Measurements from ENCODE around the gene AKAP5.
"Not testable (repeated sequence)": the region's sequence is repeated elsewhere in the genome, so short reads cannot be mapped to it uniquely, and the experiment has no call there.

AKAP5 gene

DNA sequence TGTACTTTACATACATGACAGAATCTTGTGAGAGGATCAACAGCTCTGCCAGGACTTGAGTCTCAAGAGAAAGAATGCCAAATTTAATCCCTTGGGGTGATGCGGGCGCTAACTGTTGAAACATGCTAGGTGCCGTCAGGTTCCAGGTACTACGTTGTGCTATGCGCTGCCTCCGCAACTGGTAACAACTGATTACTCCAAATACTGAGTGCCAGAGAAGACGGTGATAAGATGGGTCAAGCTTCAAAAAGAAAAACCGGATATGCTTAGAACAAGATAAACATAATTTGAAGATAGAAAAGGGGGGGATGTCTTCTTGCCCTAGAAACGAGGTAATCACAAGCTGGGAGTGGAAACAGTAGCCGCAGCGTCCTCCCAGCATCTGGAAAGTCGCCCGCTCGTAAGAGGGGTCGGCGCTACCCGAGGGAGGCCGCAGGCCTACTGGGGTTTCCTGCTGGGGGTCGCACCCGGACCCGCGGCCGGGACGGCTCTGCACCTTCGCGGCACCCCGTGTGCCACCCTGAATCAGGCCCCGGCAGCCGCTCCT is 37.7 kb downstream of the AKAP5 start:
- DNase-seq (ENCODE audit: low read depth in 2 of 2) = no peak

DNA sequence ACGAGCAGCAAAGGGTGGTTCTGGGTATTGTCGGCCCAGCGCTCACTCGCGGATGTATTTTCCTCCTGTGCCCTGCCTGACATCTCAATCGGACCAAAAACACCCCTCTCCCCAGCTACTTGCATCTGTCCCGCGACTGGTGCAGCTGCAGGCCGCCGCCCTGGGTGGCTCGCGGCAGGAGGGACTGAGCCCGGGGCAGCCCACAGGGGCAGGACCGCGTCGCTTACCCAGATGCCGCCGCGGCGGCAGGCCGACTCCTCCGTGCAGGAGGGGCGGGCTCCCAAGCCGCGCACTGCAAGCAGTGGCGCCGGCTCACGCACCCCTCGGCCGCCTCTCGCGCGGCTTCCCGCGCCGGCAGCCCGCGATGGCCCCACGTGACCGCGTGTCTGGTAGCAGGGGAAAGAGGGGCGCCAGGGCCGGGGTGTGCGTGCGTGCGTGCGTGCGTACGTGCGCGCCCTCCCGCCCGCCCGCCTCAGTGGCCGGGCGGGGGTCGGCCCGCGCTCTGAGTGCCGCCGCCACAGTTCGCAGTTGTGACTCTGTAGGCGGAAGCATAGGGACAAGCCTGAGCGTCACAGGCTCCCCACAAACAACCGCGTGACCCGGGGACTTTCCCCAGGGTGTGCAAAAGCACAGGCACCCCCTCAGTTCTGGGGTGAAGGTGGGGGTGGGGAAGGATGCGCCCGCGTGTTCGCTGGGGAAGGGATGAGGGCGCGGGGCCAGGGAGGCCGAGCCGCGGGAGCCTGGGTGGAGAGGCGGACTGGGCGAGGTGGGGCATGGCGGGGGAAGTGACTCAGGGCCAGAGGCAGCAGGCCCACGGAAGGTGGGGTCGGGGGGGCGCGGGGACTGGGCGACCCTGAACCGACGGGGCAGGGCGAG is 38.4 kb downstream of the AKAP5 start, which contains the start of gene ZBTB25:
ZBTB25 (minus strand) TSS at position 405 of the 876 bp plus-strand sequence. CDS start 13,305 bp downstream, outside the sequence.
- peak; percentile 91 to 93 for DNase-seq (ENCODE audit: low read depth in 2 of 2)

DNA sequence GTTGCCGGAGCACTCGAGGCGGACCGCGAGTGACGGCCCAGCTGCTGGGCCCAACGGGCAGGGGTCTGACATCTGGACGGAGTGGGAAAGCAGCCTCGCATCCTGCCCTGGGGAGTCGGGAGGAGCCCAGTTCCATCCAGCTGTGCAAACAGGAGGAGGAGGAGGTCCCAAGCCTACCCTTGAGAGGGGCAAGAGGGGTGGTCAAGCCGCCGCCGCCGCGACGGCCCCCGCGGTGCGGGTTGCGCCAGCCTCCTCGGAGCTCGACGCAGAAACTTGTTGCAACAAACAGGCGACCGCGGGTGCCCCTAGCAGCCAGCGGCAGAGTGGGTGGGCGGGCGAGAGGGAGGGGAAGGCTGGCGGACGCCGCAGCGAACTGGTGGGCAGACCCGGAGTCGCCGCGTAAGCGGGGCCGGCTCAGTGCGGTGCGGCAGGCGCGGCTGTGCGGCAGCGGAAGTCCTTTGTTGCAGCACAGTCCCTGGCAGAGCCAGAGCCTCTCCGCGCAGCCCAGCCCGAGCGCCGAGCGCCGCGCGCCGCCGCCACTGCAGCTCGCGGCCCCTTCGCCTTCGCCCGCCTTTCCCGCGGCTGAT is 39.1 kb downstream of the AKAP5 start, which contains the start of gene ZBTB1:
ZBTB1 (plus strand) TSS at position 461 of the 587 bp plus-strand sequence. CDS start 16,735 bp downstream, outside the sequence.
- DNase-seq (ENCODE audit: low read depth in 2 of 2) = peak; percentile 86 to 88

DNA sequence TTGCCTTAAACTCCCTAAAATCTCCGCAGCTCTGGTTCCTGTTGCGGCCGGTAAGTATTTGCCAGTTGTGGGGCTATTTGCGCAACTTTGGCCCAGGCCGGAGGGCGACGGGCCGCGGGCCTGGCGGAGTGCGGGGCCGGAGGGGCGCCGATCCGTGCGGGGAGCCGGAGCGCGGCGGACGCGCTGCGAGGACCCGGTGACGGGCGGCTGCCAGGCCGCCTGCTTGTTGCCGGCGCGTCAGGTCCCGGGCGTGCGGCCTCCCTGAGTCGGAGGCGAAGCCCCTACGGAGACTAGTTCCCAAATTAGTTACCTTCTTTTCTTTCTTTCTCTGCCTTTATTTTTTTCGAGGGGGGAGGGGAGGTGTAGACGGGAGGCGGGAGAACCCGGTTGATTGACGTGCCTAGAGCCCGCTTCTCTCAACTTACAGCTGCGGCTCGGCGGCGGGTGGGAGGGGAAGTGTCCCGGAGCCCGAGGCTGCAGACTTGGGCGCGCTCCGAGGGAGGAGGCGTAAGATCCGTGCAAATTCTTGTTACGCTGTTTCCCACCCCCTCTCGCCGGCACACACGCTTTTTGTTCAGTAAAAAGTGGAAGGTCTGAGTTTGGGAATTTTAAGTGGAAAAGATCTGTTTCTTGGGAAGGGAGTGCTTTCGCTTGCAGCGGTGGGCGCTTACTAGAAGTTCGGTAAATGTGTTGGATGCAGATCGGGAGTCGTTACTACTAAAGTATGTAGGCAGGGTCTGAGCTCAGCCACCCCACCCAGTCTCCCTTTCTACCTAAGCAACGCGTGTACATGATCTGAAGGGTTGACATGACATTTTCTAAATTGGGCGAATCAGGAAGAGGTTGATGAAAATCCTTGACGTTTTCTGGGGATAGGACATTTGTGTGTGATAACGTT is 39.8 kb downstream of the AKAP5 start:
- DNase-seq (ENCODE audit: low read depth in 2 of 2) = peak; percentile 79 to 81

DNA sequence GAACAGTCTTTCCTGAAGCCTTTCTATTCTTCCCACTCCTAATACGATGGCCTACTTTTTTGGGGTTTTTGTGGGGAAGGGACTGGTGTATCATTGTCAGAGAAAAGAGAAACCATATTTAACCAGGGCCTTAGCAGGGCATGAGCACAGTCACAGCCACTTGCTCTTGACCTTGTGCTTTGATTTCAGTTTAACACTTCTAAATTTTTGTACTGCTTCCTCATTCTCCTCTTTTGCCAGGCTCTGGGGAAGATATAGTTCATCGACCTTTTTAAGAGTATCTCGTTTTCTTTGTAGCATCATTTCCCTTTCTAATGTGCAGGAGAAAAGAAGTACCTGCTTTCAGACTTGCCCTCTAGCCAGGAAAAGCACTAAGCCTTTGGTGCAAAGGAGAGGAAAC is 41.4 kb downstream of the AKAP5 start:
- DNase-seq (ENCODE audit: low read depth in 2 of 2) = no peak

DNA sequence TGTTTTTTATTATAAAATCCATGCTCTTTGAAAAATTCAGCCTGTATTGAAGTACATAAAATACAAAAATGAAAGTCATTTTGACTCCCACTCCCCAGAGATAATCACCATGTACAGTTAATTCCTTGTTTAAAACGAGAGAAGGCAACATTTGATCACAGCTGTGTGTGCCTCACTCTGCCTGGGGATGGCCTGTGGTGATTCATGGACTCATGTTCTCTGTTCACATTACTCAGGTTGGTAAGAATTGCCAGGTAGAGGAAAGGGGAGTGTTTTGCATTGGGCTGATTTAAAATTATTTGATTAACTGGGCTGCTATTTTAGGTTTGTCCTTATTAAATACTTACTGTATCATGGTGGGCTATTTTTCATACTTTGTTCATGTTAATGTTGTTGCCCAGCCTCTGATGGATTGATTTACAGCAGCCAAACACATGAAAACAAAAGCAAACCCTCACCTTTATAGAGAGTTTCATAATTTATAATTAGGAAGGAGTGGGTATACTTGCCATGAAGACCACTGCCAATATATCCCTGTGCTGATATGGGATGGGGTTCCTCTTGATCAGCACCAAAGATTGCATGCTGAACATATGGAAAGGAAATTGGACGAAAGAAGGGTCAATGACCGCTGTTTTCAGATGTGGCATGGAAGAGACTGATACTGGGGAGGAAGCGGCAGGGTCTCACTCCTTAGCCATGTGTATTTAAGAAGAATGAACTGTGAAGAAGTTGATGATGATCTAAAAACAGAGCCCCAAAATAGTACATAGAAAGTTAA is 42.3 kb downstream of the AKAP5 start:
- peak in 1 of 2 donors; percentile 22 for DNase-seq (ENCODE audit: low read depth in 2 of 2)

DNA sequence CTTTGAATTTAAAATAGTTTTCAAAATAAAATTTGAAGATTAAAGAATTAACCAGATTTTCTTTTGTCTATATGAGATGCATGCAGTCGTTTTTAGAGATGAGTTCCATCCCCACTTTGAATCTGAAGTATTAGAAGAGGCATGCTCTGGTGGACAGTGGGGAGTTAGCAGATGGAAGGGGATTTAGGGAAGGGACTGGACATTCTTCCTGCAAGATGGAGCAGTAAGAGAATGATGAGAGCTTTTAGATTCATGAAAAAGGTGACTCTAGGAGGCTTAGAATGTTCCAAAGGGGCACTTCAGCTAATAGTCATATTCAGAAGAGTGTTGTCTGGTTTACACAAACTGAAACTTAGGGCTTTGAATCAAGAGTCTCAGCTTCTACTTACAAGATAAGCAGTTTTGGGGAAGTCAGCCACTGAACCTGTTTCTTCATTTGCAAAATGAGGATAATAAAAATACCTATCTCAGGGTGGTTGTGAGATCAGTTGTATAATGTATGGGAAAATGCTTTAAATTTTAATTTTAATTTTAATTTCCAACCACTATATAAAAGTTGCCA is 43.0 kb downstream of the AKAP5 start:
- DNase-seq (ENCODE audit: low read depth in 2 of 2) = no peak

DNA sequence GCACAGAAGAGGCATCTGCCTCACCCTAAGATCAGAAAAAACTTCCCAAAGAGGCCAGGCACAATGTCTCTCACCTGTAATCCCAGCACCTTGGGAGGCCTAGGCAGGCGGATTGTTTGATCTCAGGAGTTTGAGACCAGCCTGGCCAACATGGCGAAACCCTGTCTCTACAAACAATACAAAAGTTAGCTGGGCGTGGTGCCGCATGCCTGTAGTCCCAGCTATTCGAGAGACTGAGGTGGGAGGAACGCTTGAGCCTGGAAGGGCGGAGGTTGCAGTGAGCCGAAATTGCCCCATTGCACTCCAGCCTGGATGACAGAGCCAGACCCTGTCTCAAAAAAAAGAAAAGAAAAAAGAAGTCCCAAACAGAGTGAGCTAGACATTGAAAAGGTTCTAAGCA is 43.7 kb downstream of the AKAP5 start:
- no peak for DNase-seq (ENCODE audit: low read depth in 2 of 2)

DNA sequence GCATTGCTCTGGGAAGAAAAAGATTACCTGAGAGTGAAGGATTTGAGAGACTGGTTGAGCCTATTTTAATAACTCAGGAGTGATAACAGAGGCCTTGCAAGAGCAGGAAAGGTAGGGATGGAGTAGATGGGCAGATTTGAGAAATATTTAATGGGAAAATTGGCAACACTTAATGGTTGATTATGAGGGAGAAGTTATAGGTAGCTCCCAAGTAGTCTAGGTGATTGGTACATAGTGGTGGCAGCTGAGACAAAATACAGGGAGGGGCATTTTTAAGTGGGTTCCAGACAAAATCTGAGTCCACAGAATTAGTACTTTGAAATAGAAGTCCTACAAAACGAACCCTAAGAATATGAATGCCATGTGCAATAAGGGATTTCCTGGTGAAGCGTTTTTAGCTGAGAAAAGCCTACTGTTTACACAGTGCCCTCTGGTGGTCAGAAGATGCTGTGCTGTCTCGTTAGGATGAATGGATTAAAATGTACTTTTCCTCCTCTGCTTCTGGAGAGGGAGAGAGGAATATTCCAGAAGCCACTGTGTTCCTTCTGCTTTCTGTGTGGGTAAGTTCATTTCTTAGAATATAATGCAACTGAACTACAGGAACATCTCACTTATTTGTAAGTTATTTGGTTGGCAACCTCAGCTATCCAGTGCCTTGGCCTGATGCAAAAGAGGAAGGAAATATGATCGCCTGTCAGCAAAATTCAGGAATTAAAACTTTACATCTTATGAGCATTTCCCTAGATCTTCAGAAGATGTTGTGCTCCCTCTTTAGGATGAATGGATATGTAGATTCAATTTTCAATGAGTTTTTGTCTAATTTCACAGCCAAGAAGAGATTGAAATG is 45.7 kb downstream of the AKAP5 start:
- peak; percentile 20 to 38 for DNase-seq (ENCODE audit: low read depth in 2 of 2)

DNA sequence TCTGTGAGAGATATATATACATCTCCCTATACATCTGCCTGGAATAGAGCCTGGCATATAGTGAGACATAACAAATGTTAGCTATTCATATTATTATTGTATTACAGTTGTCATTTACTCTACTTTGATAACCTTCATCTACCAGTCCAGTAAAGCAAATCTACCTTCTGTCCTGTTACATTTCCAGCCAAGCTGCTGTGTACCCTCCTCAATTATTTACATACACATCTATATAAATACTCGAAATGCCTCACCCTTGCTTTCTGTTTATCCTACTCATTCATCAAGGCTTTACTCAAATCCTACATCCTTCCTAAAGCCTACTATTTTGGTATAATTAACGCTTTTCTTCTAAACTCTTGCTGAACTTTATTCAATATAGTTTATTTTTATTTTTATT is 48.0 kb downstream of the AKAP5 start:
- no peak for DNase-seq (ENCODE audit: low read depth in 2 of 2)

DNA sequence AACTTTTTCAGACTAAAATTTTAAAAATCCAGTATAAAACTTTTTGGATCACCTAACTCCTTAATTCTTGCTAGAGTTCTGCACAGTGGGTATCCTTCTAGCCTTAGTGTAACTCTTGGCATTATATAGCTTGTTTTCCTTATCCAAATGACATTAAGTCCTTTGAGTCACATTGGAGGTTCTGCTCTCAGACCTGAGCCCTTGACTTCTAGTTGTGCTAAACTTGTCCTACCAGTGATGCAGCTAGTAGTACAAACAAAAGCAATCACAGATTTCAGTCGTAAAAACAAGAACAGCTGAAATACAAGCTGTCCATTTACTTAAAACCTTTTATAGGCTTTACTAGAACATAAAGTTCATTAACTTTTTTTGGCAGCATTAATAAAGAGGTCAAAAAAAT is 49.8 kb downstream of the AKAP5 start:
- DNase-seq (ENCODE audit: low read depth in 2 of 2) = no peak

DNA sequence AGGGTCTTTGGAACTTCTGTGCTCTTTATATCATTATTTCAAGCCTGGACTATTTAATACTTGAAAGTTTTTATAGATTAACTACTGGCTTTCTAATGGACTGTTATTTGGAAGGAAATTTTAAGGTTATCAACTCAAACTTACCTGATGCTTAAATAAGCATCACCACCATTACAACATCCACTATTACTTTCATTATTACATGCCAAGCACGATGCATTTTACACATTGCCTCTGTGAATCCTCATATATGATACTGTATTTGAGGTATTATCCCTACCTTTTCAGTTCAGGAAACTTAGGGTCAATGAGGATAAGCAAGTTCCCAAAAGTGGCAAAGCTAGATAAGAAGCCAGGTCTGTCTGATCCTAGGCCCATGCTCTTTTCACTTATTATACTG is 51.7 kb downstream of the AKAP5 start:
- DNase-seq (ENCODE audit: low read depth in 2 of 2) = no peak

DNA sequence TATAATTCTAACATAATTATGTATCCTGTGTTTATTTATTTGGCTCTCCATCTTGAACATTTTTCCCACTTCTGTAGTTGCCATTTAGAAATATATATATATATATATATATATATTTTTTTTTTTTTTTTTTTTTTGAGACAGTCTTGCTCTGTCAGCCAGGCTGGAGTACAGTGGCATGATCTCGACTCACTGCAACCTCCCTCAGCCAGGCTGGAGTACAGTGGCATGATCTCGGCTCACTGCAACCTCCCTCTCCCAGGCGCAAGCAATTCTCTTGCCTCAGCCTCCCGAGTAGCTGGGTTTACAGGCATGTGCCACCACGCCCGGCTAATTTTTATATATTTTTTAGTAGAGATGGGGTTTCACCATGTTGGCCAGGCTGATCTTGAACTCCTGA is 52.4 kb downstream of the AKAP5 start:
- DNase-seq (ENCODE audit: low read depth in 2 of 2) = not testable (repeated sequence)

DNA sequence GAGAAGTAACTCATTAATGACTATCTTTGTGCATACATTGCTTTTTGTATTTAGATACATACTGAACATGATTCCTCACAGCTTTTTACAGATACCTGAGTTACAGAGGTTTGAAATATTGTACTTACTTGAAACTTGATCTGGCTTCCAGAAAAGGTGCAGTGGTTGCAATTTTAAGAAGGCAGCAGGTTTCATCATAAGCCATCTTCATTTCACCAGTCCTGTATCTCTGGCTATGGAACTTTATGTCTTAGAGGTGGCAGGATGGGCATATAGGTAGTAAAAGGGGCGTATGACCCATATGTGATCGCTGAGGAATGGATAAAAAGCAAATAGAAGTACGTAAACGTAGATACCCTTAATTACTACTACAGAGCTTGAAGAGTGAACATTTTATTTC is 52.9 kb downstream of the AKAP5 start:
- no peak for DNase-seq (ENCODE audit: low read depth in 2 of 2)

DNA sequence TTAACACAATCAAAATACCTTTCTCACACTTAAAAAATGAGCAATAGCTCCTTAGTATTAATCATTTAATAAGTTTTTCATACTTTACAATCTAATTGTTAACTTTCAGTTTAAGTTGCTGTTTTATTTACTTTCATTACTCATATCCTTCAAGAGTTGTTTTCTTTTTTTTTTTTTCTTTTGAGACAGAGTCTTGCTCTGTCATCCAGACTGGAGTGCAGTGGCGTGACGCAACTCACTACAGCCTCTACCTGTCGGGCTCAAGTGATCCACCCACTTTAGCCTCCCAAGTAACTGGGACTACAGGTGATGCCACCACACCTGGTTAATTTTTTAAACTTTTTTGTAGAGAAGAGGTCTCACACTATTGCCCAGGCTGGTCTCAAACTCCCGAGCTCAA is 55.4 kb downstream of the AKAP5 start:
- DNase-seq (ENCODE audit: low read depth in 2 of 2) = no peak

DNA sequence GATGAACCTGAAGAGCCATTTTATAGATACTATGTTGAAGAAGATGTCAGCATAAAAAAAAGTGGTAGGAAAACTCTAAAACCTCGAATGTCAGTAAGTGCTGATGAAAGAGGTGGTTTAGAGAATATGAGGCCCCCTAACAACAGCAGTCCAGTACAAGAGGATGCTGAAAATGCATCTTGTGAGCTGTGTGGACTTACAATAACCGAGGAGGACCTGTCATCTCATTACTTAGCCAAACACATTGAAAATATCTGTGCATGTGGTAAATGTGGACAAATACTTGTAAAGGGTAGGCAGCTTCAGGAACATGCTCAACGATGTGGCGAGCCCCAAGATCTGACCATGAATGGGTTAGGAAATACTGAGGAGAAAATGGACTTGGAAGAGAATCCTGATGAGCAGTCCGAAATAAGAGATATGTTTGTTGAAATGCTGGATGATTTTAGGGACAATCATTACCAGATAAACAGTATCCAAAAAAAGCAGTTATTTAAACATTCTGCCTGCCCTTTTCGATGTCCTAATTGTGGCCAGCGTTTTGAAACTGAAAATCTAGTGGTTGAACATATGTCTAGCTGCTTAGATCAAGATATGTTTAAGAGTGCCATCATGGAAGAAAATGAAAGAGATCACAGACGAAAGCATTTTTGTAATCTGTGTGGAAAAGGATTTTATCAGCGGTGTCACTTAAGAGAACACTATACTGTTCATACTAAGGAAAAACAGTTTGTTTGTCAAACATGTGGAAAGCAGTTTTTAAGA is 57.5 kb downstream of the AKAP5 start:
- no peak for DNase-seq (ENCODE audit: low read depth in 2 of 2)

Data from stimulated activated CD8-positive, alpha-beta memory T cell treated with anti-CD3 and anti-CD28 coated beads, Interleukin-15, amount 100 ng/mL, for 48 hours (primary cell).